Vagina (tissue), 2 donors: ENCODE results near the gene RNF144B.

ENCODE experiments used
- POLR2A ChIP-seq, 2 donors: fragments of 450-650 bp; IDR thresholded peaks; one replicate each; pipeline ENCODE4 v1.6.1; 2017; ENCODE audit warnings: antibody characterized with exemption in 2 of 2, mild to moderate bottlenecking in 2 of 2, moderate library complexity in 2 of 2
- POLR2AphosphoS5 ChIP-seq, 2 donors: sonication (generic); formaldehyde crosslinking; IDR thresholded peaks; one replicate each; pipeline ENCODE4 v1.9.0; 2017; ENCODE audit warnings: antibody characterized with exemption in 2 of 2, mild to moderate bottlenecking in 2 of 2, low read depth in 1 of 2; ENCODE audit not compliant: insufficient read depth in 1 of 2
- TF ChIP-seq, protein P1 (sequence below), 3 experiments: fragments of 450-650 bp in 2 of 3; fragments of 200-600 bp in 1 of 3; sonication (generic) in 1 of 3; IDR thresholded peaks; one replicate each; pipeline ENCODE4 v1.5.1; 2017 to 2019; ENCODE audit warnings: antibody characterized with exemption in 3 of 3, mild to moderate bottlenecking in 2 of 3, moderate library complexity in 2 of 3

DNA sequence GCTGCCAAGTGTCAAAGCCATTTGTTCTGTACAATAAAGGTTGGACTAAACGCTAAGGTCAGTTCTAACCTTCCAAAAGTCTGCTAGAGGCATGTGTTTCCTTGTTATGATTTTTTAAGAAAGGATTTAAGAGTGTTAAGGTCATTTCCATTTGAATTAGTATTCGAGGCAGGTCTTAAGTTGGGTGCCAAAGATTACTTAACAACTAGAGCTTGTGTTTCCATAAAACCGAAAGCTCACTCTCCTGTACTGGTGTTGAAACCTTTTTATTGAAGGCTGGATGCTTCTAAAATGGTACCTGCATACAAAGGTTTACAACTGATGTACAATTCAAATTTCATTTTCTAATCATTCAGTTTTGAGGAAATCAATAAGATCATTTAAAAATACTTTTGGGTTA is 82.4 kb downstream of the RNF144B start:
- TF ChIP-seq, protein P1, sequence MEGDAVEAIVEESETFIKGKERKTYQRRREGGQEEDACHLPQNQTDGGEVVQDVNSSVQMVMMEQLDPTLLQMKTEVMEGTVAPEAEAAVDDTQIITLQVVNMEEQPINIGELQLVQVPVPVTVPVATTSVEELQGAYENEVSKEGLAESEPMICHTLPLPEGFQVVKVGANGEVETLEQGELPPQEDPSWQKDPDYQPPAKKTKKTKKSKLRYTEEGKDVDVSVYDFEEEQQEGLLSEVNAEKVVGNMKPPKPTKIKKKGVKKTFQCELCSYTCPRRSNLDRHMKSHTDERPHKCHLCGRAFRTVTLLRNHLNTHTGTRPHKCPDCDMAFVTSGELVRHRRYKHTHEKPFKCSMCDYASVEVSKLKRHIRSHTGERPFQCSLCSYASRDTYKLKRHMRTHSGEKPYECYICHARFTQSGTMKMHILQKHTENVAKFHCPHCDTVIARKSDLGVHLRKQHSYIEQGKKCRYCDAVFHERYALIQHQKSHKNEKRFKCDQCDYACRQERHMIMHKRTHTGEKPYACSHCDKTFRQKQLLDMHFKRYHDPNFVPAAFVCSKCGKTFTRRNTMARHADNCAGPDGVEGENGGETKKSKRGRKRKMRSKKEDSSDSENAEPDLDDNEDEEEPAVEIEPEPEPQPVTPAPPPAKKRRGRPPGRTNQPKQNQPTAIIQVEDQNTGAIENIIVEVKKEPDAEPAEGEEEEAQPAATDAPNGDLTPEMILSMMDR (IDR thresholded peaks at IDR 0.05): no peak
- no peak for TF ChIP-seq POLR2A (IDR thresholded peaks at IDR 0.05)
- no peak for TF ChIP-seq POLR2AphosphoS5 (IDR thresholded peaks at IDR 0.05; ENCODE audit: insufficient read depth in 1 of 2, low read depth in 1 of 2)
